HG02763 (cell line): ENCODE data around the gene PRKAB2.
"Not testable (repeated sequence)": the region's sequence is repeated elsewhere in the genome, so short reads cannot be mapped to it uniquely, and the experiment has no call there.

Source experiments
- ATAC-seq: cut with Tn5 transposase; IDR thresholded peaks from one replicate; pipeline ENCODE4 v1.9.1; 2021; ENCODE audit warnings: mild to moderate bottlenecking, moderate library complexity; ENCODE audit not compliant: unreplicated experiment

The PRKAB2 gene

GRCh38 chr1:147177611-147178380, 5.5 kb upstream of the PRKAB2 start:
- no peak for ATAC-seq

DNA sequence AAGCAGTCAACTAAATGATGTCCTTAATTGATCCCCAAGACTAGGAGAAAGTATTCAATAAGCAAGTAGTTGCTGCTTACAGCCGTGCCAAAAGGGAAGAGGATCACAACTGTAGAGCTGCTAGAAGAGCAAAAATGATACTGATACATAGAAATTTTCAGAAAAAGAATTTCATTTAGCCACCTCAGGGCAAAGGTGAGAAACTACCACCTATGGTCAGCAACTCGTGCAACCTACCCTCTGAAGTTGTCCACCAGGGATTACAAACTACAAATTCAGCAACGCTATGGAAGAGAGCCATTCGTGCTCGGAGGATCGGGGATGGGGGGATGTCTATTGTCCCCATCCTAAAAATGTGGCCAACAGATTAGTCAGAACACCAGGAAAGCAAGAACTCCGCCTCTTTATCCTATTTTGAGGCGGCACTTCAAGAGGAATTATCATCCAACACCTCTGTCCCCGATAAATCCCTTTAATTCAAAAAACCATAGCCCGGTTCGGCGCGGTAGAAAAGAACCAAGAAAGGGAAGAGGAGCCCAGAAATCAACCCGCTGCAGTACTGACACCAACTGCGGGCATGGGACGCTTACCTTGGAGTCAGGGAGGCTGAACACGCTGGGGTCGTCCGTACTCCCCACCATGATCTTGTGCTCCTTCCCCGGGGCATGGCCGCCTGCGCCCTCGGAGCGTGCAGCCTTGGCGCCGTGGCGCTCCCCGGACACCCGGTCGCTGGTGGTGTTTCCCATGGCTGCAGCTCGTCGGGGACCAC, 687 bp downstream of the PRKAB2 start:
- no peak for ATAC-seq

GRCh38 chr1:147169840-147170674, 2.2 kb downstream of the PRKAB2 start:
- ATAC-seq, result no peak

DNA sequence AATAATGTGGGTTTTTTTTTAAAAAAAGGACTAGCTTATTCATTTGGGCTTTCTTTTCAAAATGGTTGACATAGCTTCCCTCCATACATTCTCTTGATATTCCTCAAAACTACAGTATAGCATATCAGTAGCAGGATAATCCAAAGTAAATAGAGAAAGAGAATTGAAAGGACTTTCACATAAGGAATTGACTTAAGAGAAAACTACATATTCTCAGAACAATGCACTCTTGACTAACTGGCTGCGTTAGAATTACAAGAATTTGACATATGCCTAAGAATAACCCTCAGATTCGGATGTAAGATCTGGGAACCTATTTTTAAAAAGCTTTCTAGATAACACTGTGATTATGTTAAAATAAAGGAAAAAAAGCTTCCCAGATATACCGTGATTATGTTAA, 3.1 kb downstream of the PRKAB2 start:
- no peak for ATAC-seq

DNA sequence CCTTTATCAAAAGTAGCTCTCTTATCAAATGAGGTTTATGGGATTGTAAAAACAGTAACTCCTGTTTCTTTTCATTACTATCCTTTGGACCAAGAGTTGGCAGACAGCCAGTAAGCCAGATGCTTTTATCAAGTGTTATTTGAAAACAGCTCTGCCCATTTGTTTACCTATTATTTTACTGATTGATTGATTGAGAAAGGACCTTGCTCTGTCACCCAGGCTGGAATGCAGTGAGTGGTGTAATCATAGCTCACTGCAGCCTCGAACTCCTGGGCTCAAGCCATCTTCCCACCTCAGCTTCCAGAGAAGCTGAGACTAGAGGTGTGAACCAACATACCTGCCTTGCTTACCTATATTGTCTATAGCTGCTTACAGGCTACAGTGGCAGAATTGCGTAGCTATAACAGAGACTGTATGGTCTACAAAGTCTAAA, 3.6 kb downstream of the PRKAB2 start:
- ATAC-seq, result no peak

- ATAC-seq, result no peak
Measured at GRCh38 chr1:147167365-147167764, 4.9 kb downstream of the PRKAB2 start.

DNA sequence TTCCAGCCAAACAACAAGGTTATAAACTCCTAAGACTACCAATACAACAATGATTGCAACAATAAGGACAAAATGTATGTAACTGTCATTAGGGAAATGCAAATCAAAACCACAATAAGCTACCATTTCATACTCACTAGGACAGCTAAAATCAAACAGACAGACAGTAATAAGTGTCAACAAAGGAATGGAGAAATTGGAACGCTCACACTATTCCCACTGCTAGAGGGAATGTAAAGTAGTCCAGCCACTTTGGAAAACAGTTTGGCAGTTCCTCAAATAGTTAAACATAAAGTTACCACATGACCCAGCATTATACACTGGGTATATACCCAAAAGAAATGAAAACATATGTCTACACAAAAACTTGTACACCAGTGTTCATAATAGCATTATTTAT, 9.3 kb downstream of the PRKAB2 start:
- ATAC-seq, result no peak

- no peak for ATAC-seq
Measured at GRCh38 chr1:147162093-147162492, 10.2 kb downstream of the PRKAB2 start.

DNA sequence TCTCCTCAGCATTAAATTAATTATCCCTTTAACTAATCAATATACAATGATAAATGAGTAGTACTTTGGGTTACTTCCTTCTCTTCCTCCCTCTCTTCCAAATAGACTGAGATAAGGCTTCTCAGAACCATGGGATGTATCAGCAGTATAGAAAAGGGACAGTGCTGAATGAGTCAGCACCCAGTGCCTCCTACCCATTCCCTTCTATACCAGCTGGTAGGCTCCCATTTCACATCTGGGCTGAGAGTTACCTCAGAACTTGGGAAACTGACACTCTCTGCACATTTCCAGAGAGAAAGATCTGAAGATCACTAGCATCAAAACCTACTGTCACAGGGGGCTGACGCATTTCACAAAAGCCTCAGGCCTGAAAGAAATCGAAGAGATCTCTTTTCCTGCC, 15.2 kb downstream of the PRKAB2 start:
- not testable (repeated sequence) for ATAC-seq

- no peak for ATAC-seq
Measured at GRCh38 chr1:147156642-147157041, 15.6 kb downstream of the PRKAB2 start.

DNA sequence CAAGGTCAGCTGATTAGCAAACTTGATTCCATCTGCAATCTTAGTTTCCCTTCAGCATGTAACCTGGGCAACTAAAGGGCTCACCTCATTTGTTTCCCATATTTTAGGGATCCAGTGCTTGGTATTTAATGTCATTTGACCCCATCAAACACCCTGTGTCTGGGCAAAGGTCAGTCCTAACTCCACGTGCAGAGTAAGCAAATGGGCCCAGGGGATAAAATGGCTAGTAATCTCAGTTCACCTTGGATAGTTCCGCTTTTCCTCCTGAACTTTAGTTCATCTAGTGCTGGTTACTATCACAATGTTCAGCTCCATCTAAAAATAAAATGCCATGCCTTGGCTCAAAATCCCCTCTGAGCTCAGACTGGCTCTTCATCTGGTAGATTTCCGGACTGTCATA, 19.5 kb downstream of the PRKAB2 start:
- ATAC-seq, result no peak

GRCh38 chr1:147151244-147151643, 21.0 kb downstream of the PRKAB2 start:
- ATAC-seq, result no peak

DNA sequence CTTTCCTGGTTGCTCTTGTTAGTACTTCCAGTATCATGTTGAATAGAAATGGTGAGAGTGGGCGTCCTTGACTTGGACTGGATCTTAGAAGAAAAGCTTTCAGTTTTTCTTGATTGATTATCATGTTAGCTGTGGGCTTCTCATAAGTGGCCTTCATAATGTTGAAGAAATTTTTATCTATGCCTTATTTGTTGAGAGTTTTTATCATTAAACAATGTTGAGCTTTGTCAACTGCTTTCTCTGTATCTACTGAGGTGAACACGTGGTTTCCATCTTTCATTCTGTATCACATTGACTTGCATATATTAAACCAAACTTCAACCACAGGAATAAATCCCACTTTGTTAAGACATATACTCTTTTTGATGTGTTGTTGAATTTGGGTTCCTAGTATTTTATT, 29.4 kb downstream of the PRKAB2 start:
- ATAC-seq, result no peak

DNA sequence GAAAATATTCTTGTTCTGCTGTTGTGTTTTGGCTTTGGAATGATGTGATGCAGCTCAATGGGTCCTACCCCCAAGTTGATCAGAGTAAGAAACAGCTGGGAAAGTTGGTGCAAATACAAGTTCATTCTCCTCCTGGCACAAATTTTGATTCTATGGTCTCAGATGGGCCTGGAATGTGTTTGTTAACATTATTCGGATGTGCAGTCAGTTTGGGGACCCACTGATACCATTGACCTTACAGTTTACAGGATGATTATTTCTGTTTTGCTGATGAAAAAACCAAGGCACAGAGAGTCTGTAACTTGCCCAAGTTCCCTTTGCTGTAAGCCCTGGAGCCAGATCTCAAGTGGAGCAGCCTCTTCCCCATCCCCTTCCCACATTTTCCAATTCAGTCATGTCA, 41.5 kb downstream of the PRKAB2 start:
- ATAC-seq, result not testable (repeated sequence)

GRCh38 chr1:147129116-147129873, 43.0 kb downstream of the PRKAB2 start:
- no peak for ATAC-seq

GRCh38 chr1:147124266-147124665, 48.0 kb downstream of the PRKAB2 start:
- no peak for ATAC-seq

GRCh38 chr1:147117109-147117508, 55.2 kb downstream of the PRKAB2 start:
- no peak for ATAC-seq

DNA sequence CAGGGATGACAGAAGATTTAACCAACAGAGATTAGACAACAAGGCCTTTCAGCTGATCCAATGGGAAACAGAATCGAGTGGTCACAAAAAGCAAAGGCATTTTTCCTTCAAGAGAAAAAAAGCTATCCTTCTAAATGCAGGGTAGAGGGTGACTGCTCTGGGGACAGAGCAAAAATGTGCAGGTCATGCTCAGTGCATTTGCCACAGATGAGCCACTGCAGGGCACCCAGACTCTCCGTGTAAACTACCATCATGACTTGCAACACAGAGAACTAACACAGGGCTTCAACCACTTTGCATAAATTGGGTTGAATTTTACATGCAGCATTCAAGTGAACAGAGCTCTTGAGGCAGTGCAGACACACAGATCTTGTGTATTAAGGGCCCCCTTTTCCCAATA, 56.8 kb downstream of the PRKAB2 start:
- no peak for ATAC-seq

DNA sequence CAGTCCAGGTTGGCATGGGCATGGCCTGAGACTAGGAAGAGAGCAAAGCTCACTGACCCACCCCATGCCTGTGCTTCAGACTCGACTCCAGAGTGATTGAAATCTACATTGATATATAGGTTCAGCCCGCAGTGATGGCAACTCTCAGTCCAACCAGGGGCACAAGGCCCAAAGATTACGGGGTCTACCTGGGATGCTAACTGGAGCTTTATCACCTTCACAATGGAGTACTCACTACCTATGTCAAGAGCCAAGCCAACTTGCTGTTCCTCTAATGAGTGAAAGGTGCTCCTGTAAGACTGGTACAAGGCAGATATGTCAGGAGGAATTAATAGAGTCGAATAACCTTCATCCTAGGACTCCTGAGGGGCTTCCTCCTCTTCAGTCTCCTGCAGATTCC, 57.2 kb downstream of the PRKAB2 start:
- ATAC-seq, result not testable (repeated sequence)

DNA sequence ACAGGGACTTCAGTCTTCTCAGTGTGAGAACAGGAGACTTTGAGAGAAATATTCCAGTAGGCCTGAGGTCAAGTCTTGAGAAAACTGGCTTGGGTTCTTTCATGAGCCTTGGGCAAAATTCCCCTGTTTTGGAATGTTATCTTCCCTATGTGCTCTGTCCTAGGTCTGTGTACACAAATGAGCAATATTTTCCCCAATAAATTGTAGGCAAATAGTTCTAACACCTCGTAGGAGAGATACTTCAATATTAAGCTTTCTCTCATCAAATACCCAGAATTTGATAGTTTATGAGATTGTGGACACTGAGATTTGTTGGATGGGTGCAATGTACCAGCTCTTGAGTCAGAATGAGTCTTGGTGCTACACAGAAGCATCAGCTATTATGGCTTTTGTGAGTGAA, 57.9 kb downstream of the PRKAB2 start:
- not testable (repeated sequence) for ATAC-seq
